M059J (cell line): Measurements from ENCODE around the gene MESP1. TPM values are rescaled to one million over a fixed set of nuclear protein-coding genes. Genes with fewer than 3 reads are reported as not detected.
"Not testable (repeated sequence)": the region's sequence is repeated elsewhere in the genome, so short reads cannot be mapped to it uniquely, and the experiment has no call there.

Experiments
- DNase-seq: peaks from one replicate; pipeline ENCODE4 v3.0.0-alpha.2; 2012; ENCODE audit warnings: low read depth
- total RNA-seq: library from RNA; depleted of rRNA; stranded (reverse); fragments of >200 nt; shearing (Covaris generic); gene quantifications from 2 replicates; pipeline ENCODE4 v1.2.3, GENCODE V29; 2014; rRNA removed

The MESP1 gene, protein sequence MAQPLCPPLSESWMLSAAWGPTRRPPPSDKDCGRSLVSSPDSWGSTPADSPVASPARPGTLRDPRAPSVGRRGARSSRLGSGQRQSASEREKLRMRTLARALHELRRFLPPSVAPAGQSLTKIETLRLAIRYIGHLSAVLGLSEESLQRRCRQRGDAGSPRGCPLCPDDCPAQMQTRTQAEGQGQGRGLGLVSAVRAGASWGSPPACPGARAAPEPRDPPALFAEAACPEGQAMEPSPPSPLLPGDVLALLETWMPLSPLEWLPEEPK
- total RNA-seq = 2.1 and 2.4 TPM in 2 replicates

DNA sequence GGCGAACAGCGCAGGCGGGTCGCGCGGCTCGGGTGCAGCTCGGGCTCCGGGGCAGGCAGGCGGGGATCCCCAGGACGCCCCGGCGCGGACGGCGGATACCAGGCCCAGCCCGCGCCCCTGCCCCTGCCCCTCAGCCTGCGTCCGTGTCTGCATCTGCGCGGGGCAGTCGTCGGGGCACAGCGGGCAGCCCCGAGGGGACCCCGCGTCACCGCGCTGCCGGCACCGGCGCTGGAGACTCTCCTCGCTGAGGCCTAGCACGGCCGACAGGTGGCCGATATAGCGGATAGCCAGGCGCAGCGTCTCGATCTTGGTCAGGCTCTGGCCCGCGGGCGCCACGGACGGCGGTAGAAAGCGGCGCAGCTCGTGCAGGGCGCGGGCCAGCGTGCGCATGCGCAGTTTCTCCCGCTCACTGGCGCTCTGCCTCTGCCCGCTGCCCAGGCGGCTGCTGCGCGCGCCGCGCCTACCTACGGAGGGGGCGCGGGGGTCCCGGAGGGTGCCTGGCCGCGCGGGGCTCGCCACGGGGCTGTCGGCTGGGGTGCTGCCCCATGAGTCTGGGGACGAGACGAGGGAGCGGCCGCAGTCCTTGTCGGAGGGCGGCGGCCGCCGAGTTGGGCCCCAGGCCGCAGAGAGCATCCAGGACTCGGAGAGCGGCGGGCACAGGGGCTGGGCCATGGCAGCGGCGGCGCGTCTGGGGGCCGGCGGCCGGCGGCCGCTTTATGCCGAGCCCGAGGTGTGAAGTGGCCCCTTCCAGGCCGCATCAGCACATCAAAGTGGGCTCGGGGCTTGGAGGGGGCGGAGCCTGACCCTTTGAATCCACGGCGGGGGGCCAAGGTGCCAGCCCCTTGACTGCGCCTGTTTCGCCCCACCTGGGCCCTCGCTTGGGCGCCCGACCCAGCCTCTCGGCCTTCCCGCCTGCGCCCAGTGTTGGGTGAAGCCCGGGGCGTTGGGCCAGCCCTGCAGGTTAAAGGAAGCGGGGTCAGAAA is at the start of gene MESP1:
TSS of gene MESP1 (minus strand) at position 690 of the 983 bp plus-strand sequence. CDS start at position 672, 18 bp downstream.
- peak; percentile 88 for DNase-seq

GRCh38 chr15:89799918-89800498 is 49.0 kb upstream of the MESP1 start:
- no peak for DNase-seq

GRCh38 chr15:89799011-89799911 is 48.2 kb upstream of the MESP1 start:
- DNase-seq = no peak

DNA sequence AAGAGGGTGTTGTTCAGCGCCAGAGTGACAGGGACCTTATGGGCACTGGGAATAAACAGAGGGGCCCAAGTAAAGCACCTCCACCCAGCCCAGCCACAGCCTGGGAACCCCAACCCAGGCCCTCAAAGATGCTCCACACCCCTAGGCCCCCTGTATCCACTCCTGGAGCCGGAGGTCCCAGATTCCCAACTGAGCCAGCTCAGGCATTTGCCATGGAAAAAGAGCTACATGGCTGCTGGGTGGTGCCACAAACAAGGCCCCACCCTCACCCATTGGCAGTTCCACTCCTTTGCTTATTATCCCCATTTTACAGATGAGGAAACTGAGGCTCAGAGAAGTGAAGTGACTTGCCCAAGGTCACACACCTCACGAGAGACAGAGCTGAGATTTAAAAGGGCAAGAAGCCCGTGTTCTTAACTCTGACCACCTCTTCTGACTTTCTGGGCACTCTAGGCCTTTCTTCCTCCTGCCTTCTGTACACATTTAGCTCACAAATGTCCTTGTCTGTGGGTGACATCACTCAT is 46.7 kb upstream of the MESP1 start:
- DNase-seq = no peak

- no peak for DNase-seq
These were observed 44.9 kb upstream of the MESP1 start for GRCh38 chr15:89795996-89796395.

GRCh38 chr15:89794627-89795241 is 43.7 kb upstream of the MESP1 start:
- DNase-seq = peak; percentile 64

DNA sequence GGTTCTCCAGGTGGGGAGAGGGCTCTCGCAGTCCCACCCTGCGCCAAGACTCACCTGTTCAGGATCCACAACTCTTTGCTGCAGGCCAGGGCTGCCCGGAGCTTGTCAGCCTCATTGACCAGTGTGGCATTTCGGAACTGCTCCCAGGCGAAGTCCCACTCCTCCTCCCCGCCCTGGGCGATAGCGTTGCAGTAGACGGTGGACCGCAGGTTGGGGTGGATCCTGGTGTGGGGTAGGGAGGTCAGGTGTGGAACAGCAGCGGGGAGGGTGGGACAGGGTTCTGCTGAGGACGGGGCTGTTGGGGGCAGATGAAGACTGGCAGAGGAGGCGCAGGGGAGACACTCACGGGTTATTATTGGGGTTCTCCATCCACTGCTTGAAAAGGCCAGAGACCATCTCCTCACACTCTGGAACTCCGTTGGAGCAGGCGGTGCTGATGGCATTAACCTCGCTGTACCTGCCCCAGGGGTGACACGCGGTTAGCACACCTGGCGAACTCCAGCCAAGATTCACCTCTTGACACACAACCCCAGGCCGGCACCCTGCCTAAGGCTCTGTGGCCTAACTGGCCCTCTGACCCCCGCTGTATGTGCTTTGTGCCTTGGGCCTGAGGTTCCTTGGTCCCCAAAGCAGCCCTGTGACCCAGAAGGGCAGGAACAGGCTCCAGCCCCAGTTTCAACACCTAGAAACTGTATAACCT is 41.2 kb upstream of the MESP1 start:
- DNase-seq = no peak

- DNase-seq = no peak
These were observed 39.6 kb upstream of the MESP1 start for GRCh38 chr15:89790661-89791060.

DNA sequence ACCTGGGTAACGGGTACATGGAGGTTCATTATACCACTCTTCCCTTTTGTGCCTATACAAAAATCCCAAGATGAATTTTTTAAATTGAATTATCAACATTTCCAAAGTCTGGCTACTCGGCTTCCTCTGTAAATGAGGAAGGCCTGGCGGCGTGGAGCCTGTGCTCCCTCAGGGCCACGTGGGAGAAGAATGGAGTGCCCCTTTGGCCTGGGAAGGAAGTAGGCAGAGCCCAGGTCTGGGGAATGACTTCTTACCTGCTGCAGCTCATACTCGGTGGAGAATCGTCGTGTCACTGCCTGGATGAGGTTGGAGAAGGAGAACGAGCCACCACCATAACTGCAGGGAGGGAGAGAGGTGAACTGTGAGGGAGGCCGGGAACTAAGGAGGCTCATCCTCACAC is 39.2 kb upstream of the MESP1 start:
- DNase-seq = no peak

GRCh38 chr15:89788585-89788984 is 37.5 kb upstream of the MESP1 start:
- DNase-seq = not testable (repeated sequence)

GRCh38 chr15:89787944-89788343 is 36.9 kb upstream of the MESP1 start:
- DNase-seq = no peak

- DNase-seq = no peak
These were observed 34.7 kb upstream of the MESP1 start for GRCh38 chr15:89785774-89786140.

- no peak for DNase-seq
These were observed 34.2 kb upstream of the MESP1 start for GRCh38 chr15:89785064-89785773.

DNA sequence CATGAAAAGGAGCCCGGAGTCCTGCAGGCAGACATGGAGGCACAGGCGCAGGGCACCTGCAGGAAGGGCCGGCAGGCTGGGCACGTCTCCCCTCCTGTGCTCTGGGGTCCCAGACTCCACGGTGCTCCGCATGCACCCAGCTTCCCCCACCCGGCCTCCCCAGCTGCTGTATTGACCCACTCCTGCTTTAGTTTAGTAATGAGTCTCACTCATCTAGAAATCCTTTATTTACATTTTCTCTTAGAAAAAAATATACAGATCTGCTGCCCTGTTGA is 33.6 kb upstream of the MESP1 start:
- no peak for DNase-seq

GRCh38 chr15:89783861-89784685 is 33.0 kb upstream of the MESP1 start:
- no peak for DNase-seq

- no peak for DNase-seq
These were observed 32.2 kb upstream of the MESP1 start for GRCh38 chr15:89783111-89783860.

DNA sequence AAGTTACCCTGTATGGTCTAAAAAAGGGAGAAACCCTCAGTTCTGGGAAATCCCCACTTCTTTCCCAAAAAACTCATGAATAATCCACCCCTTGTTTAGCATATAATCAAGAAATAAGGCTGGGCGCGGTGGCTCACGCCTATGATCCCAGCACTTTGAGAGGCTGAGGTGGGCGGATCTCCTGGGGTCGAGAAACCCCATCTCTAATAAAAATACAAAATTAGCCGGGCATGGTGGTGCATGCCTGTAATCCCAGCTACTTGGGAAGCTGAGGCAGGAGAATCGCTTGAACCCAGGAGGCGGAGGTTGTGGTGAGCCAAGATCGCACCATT is 31.5 kb upstream of the MESP1 start:
- not testable (repeated sequence) for DNase-seq
